T-helper 1 cell (primary cell): ENCODE data around the gene SANBR.

Experiments
- DNase-seq, 5 donors: peaks; one replicate each; pipeline ENCODE4 v3.0.0-alpha.2; 2012 to 2020

The SANBR gene

GRCh38 chr2:61090386-61090921 lies 24.8 kb downstream of the SANBR start:
- no peak for DNase-seq

- no peak for DNase-seq
Measured at GRCh38 chr2:61091485-61091884, 25.8 kb downstream of the SANBR start.

GRCh38 chr2:61096438-61096837 lies 30.8 kb downstream of the SANBR start:
- DNase-seq, result no peak

DNA sequence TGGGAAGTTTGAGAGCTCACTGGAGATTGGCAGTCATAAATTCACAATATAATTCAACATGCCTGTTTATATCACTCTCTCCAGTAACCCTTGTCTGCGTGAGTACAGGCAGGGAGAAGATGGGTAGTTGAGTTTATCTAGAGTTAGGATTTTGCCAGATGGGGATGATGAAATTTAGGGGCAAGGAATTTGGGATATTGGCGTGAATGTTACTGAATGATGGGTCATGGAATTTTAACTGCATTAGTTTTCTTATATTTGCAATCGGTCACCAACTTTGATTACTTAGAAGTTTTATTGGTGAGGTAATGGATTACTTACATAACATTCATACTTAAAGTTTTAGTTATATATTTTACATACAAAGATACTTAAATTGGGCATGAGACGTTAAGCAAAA lies 35.1 kb downstream of the SANBR start:
- no peak for DNase-seq

GRCh38 chr2:61109291-61109690 lies 43.6 kb downstream of the SANBR start:
- no peak for DNase-seq

DNA sequence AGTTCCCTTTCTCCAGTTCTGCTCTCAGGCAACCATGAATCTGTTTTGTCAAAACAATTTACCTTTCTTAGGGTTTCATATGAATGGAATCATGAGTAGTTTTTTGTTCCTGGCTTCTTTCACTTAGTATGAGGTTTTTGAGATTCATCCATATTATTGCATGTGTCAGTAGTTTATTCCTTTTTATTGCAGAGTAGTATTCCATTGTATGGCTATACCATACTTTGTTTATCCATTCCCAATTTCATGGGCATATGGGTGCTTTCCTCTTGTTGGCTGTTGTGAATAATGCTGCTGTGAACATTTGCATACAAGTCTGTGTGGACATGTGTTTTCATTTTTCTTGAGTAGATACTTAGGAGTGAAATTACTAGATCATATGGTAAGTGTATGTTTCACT lies 46.0 kb downstream of the SANBR start:
- no peak for DNase-seq

DNA sequence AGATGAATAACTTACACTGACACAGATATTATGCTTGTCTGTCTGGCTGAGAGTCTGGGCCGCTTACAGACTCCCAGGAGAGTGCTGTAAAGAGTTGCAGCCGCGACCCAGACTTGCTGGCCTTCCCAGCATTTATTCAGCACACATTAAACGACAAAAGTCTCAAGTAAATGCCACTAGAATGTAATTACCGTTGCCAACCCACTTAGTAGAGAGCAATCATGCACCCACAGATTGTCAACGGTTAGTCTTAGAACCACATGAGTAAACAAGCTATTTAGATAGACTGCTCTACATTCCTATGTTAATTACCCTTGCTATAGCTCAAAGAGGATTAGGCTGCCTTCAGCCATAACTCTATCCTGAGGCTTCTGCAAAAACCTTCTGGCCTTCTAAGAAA lies 48.5 kb downstream of the SANBR start:
- no peak for DNase-seq
